ENCODE results near the gene GNAS. TPM values are rescaled to one million over a fixed set of nuclear protein-coding genes. Genes with fewer than 3 reads are reported as not detected.

The GNAS gene
- total RNA-seq, 4 donors from 2014 or later, result 484 to 621 (median 524) TPM

DNA sequence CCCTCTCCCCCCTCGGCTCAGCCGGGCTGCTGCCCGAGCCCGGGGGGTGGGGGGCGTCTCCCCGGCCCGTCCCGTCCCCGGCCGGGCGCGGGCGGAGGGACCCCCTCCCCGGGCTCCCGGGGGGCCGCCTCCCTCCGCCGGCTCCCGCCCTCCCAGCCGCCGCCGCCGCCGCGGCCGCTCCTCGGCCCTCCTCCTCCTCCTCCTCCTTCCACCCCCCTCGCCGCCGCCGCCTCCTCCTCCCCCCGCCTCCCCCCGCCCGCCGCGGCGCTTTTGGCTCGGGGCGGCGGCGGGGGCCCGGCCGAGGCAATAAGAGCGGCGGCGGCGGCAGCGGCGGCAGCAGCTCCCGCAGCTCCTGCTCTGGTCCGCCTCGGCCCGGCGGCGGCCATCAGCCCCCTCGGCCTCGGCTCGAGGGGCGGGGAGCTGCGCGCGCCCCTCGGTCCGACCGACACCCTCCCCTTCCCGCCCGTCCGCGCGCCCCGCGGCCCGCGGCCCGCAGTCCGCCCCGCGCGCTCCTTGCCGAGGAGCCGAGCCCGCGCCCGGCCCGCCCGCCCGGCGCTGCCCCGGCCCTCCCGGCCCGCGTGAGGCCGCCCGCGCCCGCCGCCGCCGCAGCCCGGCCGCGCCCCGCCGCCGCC lies 38.7 kb downstream of the GNAS start:
- Histone ChIP-seq H3K9me3 (no peaks in the 10 kb centered on the region), H3K36me3 (no peaks in the 10 kb centered on the region), H3K27me3 (no peaks in the 10 kb centered on the region), H3K27ac (peak overlapping the region; percentile 98 to 100 (median 99)), H3K4me3 (peak overlapping the region; percentile 79 to 98 (median 88)), H3K4me1 (peaks cover 0 to 43% (median 32%) of the 10 kb centered on the region in 4 donors)
- TF ChIP-seq POLR2A (IDR thresholded peaks at IDR 0.05) (peak; percentile 24 to 79), CTCF (IDR thresholded peaks at IDR 0.05) (peak in 1 of 5 experiments; percentile 18), EP300 (IDR thresholded peaks at IDR 0.05) (no peak)
- peak; percentile 61 to 62 for DNase-seq (ENCODE audit: low spot score in 2 of 2)
- 1% methylated on average over 42 of the region's 105 CpGs; no CpG with 5 or more reads in 1 of the 2 donors for WGBS, 2 donors

- DNase-seq (ENCODE audit: low spot score in 2 of 2), result no peak
- Histone ChIP-seq H3K4me1 (peaks cover 0 to 48% (median 36%) of the 10 kb centered on the region in 4 donors), H3K4me3 (peak overlapping the region; percentile 79 to 98 (median 88)), H3K9me3 (no peaks in the 10 kb centered on the region), H3K36me3 (no peaks in the 10 kb centered on the region), H3K27ac (peak overlapping the region; percentile 98 to 100 (median 99)), H3K27me3 (no peaks in the 10 kb centered on the region)
- TF ChIP-seq CTCF (IDR thresholded peaks at IDR 0.05) (no peak), EP300 (IDR thresholded peaks at IDR 0.05) (no peak), POLR2A (IDR thresholded peaks at IDR 0.05) (no peak)
- WGBS, 2 donors, result 0% methylated on average over 10 to 39 of the region's 55 CpGs
Observed at GRCh38 chr20:58891718-58892140, 39.2 kb downstream of the GNAS start.

DNA sequence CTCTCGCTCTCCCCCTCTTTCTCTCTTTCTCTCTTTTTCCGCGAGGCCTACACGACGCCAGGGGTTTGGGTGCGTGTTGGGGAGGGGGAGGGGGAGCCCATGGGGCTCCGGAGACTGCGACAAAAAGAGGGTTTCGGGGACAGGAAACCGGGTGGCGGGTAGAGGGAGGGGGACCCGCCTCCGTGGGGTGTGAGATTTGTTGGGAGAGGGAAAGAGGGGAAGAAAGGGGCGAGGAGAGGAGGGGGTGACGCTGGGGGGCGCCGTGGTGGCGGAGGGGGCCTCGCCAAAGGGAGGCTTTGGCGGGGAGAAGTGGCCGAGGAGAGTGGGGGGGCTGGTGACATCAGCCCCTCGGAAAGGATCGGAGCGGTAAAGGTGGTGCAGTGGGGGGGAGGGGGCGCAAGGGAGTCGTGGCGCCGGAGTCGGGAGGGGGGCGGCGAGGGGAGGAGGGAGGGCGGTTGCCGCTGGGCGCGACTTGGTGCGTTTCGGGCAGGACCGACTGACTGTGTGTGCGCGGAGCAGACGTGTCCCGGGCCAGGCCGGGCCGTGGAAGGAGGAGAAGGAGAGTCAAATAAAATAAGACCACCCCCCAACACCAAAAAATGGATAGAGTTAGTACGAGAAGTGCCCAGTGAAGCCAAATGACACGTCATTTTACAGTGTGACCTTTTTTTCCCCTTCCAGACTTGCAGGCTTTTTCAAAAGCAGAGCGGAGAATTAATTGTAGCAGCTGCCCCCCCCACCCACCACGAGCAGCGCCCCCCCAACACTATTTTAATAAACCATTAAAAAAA lies 39.8 kb downstream of the GNAS start:
- H3K4me3 ChIP-seq, result peak overlapping the region; percentile 79 to 98 (median 88)
- H3K27ac ChIP-seq, result peak overlapping the region; percentile 98 to 100 (median 99)
- peak; percentile 58 to 60 for DNase-seq (ENCODE audit: low spot score in 2 of 2)
- peaks cover 0 to 54% (median 39%) of the 10 kb centered on the region in 4 donors for H3K4me1 ChIP-seq
- no peaks in the 10 kb centered on the region for H3K27me3 ChIP-seq
- H3K36me3 ChIP-seq, result no peaks in the 10 kb centered on the region
- 1 to 2% methylated on average over 41 to 49 of the region's 49 CpGs for WGBS, 2 donors
- TF ChIP-seq EP300 (IDR thresholded peaks at IDR 0.05) (no peak), POLR2A (IDR thresholded peaks at IDR 0.05) (no peak), CTCF (IDR thresholded peaks at IDR 0.05) (no peak)
- H3K9me3 ChIP-seq, result no peaks in the 10 kb centered on the region

GRCh38 chr20:58892932-58893224 lies 40.4 kb downstream of the GNAS start:
- no peaks in the 10 kb centered on the region for H3K27me3 ChIP-seq
- H3K4me1 ChIP-seq, result peaks cover 0 to 55% (median 42%) of the 10 kb centered on the region in 4 donors
- peak overlapping the region; percentile 98 to 100 (median 99) for H3K27ac ChIP-seq
- no peaks in the 10 kb centered on the region for H3K36me3 ChIP-seq
- TF ChIP-seq EP300 (IDR thresholded peaks at IDR 0.05), result no peak
- no peak for TF ChIP-seq CTCF (IDR thresholded peaks at IDR 0.05)
- no peak for TF ChIP-seq POLR2A (IDR thresholded peaks at IDR 0.05)
- H3K4me3 ChIP-seq, result peak overlapping the region; percentile 79 to 98 (median 88)
- no peaks in the 10 kb centered on the region for H3K9me3 ChIP-seq
- WGBS, 2 donors, result 0% methylated on average over 1 of the region's 1 CpG
- no peak for DNase-seq (ENCODE audit: low spot score in 2 of 2)
